Mesothelial cell of epicardium (in vitro differentiated cells): ENCODE measurements around the gene TNPO1. TPM values are rescaled to one million over a fixed set of nuclear protein-coding genes. Genes with fewer than 3 reads are reported as not detected.

Experiments used
- DNase-seq, 2 experiments: peaks; one replicate each; pipeline ENCODE4 v3.0.0; 2021; ENCODE audit warnings: low spot score in 2 of 2; ENCODE audit not compliant: unreplicated experiment in 2 of 2
- H3K27ac Mint-ChIP-seq: 2 replicates; pipeline ENCODE4 v1.8.0; 2021; ENCODE audit warnings: mixed read lengths
- H3K27me3 Mint-ChIP-seq: 2 replicates; pipeline ENCODE4 v1.8.0; 2021; ENCODE audit warnings: low read depth, mixed read lengths
- H3K36me3 Mint-ChIP-seq: 2 replicates; pipeline ENCODE4 v1.8.0; 2021; ENCODE audit warnings: mixed read lengths
- H3K4me1 Mint-ChIP-seq: 2 replicates; pipeline ENCODE4 v1.8.0; 2021; ENCODE audit warnings: mixed read lengths
- H3K4me3 Mint-ChIP-seq: 2 replicates; pipeline ENCODE4 v1.8.0; 2021; ENCODE audit warnings: mild to moderate bottlenecking, moderate library complexity, mixed read lengths
- H3K9me3 Mint-ChIP-seq: 2 replicates; pipeline ENCODE4 v1.8.0; 2021; ENCODE audit warnings: mixed read lengths
- CTCF ChIP-seq: fragments of 200-600 bp; sonication (generic); IDR thresholded peaks from one replicate; pipeline ENCODE4 v1.5.0; 2021; ENCODE audit warnings: antibody characterized with exemption; ENCODE audit not compliant: unreplicated experiment
- total RNA-seq: library from RNA; stranded (reverse); gene quantifications from 3 replicates; pipeline ENCODE4 v1.2.1, GENCODE V29; 2021

TNPO1 gene
- total RNA-seq, 1 donor from 2014 or later, result 127 TPM

- Mint-ChIP-seq H3K4me1 (peaks cover 54% of the 10 kb centered on the region), H3K4me3 (peak overlapping the region; percentile 98), H3K27ac (peak overlapping the region; percentile 98), H3K9me3 (no peaks in the 10 kb centered on the region), H3K36me3 (peaks cover 13% of the 10 kb centered on the region), H3K27me3 (no peaks in the 10 kb centered on the region)
- TF ChIP-seq CTCF, result no peak
- DNase-seq, result peak; percentile 37 to 73
Measured at GRCh38 chr5:72848474-72849428, 32.3 kb downstream of the TNPO1 start.

- Mint-ChIP-seq H3K27me3 (no peaks in the 10 kb centered on the region), H3K27ac (peak overlapping the region; percentile 96), H3K4me1 (peaks cover 49% of the 10 kb centered on the region), H3K4me3 (peak overlapping the region; percentile 93), H3K36me3 (peaks cover 13% of the 10 kb centered on the region), H3K9me3 (no peaks in the 10 kb centered on the region)
- no peak for DNase-seq
- TF ChIP-seq CTCF, result no peak
Measured at GRCh38 chr5:72849546-72849945, 33.1 kb downstream of the TNPO1 start.

- H3K9me3 Mint-ChIP-seq, result no peaks in the 10 kb centered on the region
Measured at GRCh38 chr5:72850113-72850512, 33.7 kb downstream of the TNPO1 start.

GRCh38 chr5:72852356-72852755 lies 35.9 kb downstream of the TNPO1 start:
- no peaks in the 10 kb centered on the region for H3K27me3 Mint-ChIP-seq
- TF ChIP-seq CTCF, result no peak
- peaks cover 22% of the 10 kb centered on the region for H3K36me3 Mint-ChIP-seq
- no peak overlapping the region for H3K4me3 Mint-ChIP-seq
- H3K27ac Mint-ChIP-seq, result no peak overlapping the region
- no peak for DNase-seq
- H3K4me1 Mint-ChIP-seq, result peaks cover 34% of the 10 kb centered on the region
- no peaks in the 10 kb centered on the region for H3K9me3 Mint-ChIP-seq

More at GRCh38 chr5:72850113-72850512, 33.7 kb downstream of the TNPO1 start:
- DNase-seq, result no peak
- no peak for TF ChIP-seq CTCF
- Mint-ChIP-seq H3K36me3 (peaks cover 13% of the 10 kb centered on the region), H3K27me3 (no peaks in the 10 kb centered on the region), H3K4me3 (peak overlapping the region; percentile 93), H3K27ac (no peak overlapping the region), H3K4me1 (peaks cover 48% of the 10 kb centered on the region)

- Mint-ChIP-seq H3K4me3 (no peak overlapping the region), H3K9me3 (no peaks in the 10 kb centered on the region), H3K36me3 (peaks cover 29% of the 10 kb centered on the region), H3K4me1 (peaks cover 19% of the 10 kb centered on the region), H3K27me3 (no peaks in the 10 kb centered on the region), H3K27ac (no peak overlapping the region)
- no peak for TF ChIP-seq CTCF
- no peak for DNase-seq
Measured at GRCh38 chr5:72854419-72854818, 38.0 kb downstream of the TNPO1 start.
